ENCODE data around the gene MACROD2. TPM values are rescaled to one million over a fixed set of nuclear protein-coding genes. Genes with fewer than 3 reads are reported as not detected.

Gene MACROD2
- total RNA-seq, 1 experiment from 2014 or later, result 1.4 TPM

- ChIA-PET POLR2A (ENCODE audit: low non-redundant PET) (interaction anchor here (0.6 kb wide), 1 partner anchor 9 kb away, joined by 3 read pairs; no protein-coding TSS in a partner anchor), CTCF (interaction anchor here (0.7 kb wide), 1 partner anchor 58 kb away, joined by 4 read pairs; no protein-coding TSS in a partner anchor)
- TF ChIP-seq EZH2 (IDR thresholded peaks at IDR 0.05; ENCODE audit: borderline replicate concordance, low read depth, low read length, poor library complexity, severe bottlenecking) (no peak), CTCF (conservative IDR thresholded peaks at IDR 0.05; ENCODE audit: low read depth, low read length) (no peak)
- DNase-seq (ENCODE audit: low spot score), result no peak
- intact Hi-C loops (cut with micrococcal nuclease; ENCODE audit: unreplicated experiment), result no loop called here
- Histone ChIP-seq H3K27ac (ENCODE audit: low read depth, low read length, poor library complexity, severe bottlenecking) (no peak overlapping the region), H3K9me3 (ENCODE audit: low read depth, low read length, poor library complexity, severe bottlenecking) (no peaks in the 10 kb centered on the region), H3K27me3 (replicated peaks; ENCODE audit: insufficient read depth, low read depth, low read length, poor library complexity) (no peaks in the 10 kb centered on the region), H3K4me3 (ENCODE audit: low read depth, low read length, poor library complexity, severe bottlenecking) (no peak overlapping the region), H3K4me1 (ENCODE audit: insufficient read depth, low read length, poor library complexity, severe bottlenecking) (no peaks in the 10 kb centered on the region), H3K36me3 (ENCODE audit: insufficient read depth, low read length, poor library complexity, severe bottlenecking) (no peaks in the 10 kb centered on the region)
- BruUV-seq (replicated peaks), result no TSS peak
Observed at GRCh38 chr20:14667226-14667625, 671.9 kb downstream of the MACROD2 start.

- intact Hi-C loops (cut with micrococcal nuclease; ENCODE audit: unreplicated experiment), result no loop called here
- Histone ChIP-seq H3K27ac (ENCODE audit: low read depth, low read length, poor library complexity, severe bottlenecking) (no peak overlapping the region), H3K27me3 (replicated peaks; ENCODE audit: insufficient read depth, low read depth, low read length, poor library complexity) (no peaks in the 10 kb centered on the region), H3K4me3 (ENCODE audit: low read depth, low read length, poor library complexity, severe bottlenecking) (no peak overlapping the region), H3K9me3 (ENCODE audit: low read depth, low read length, poor library complexity, severe bottlenecking) (no peaks in the 10 kb centered on the region), H3K4me1 (ENCODE audit: insufficient read depth, low read length, poor library complexity, severe bottlenecking) (no peaks in the 10 kb centered on the region), H3K36me3 (ENCODE audit: insufficient read depth, low read length, poor library complexity, severe bottlenecking) (no peaks in the 10 kb centered on the region)
- DNase-seq (ENCODE audit: low spot score), result no peak
- no peak for TF ChIP-seq CTCF (conservative IDR thresholded peaks at IDR 0.05; ENCODE audit: low read depth, low read length)
- TF ChIP-seq EZH2 (IDR thresholded peaks at IDR 0.05; ENCODE audit: borderline replicate concordance, low read depth, low read length, poor library complexity, severe bottlenecking), result no peak
- POLR2A ChIA-PET (ENCODE audit: low non-redundant PET), result no interaction called here
- no TSS peak for BruUV-seq (replicated peaks)
- CTCF ChIA-PET, result no interaction called here
Observed at GRCh38 chr20:14672066-14672465, 676.8 kb downstream of the MACROD2 start.

GRCh38 chr20:14673164-14673563 lies 677.8 kb downstream of the MACROD2 start:
- ChIA-PET CTCF (no interaction called here), POLR2A (ENCODE audit: low non-redundant PET) (no interaction called here)
- no peaks in the 10 kb centered on the region for H3K4me1 ChIP-seq (ENCODE audit: insufficient read depth, low read length, poor library complexity, severe bottlenecking)
- H3K9me3 ChIP-seq (ENCODE audit: low read depth, low read length, poor library complexity, severe bottlenecking), result no peaks in the 10 kb centered on the region
- DNase-seq (ENCODE audit: low spot score), result no peak
- H3K4me3 ChIP-seq (ENCODE audit: low read depth, low read length, poor library complexity, severe bottlenecking), result no peak overlapping the region
- no peaks in the 10 kb centered on the region for H3K27me3 ChIP-seq (replicated peaks; ENCODE audit: insufficient read depth, low read depth, low read length, poor library complexity)
- TF ChIP-seq EZH2 (IDR thresholded peaks at IDR 0.05; ENCODE audit: borderline replicate concordance, low read depth, low read length, poor library complexity, severe bottlenecking) (no peak), CTCF (conservative IDR thresholded peaks at IDR 0.05; ENCODE audit: low read depth, low read length) (no peak)
- intact Hi-C loops (cut with micrococcal nuclease; ENCODE audit: unreplicated experiment), result no loop called here
- BruUV-seq (replicated peaks), result no TSS peak
- H3K27ac ChIP-seq (ENCODE audit: low read depth, low read length, poor library complexity, severe bottlenecking), result no peak overlapping the region
- H3K36me3 ChIP-seq (ENCODE audit: insufficient read depth, low read length, poor library complexity, severe bottlenecking), result no peaks in the 10 kb centered on the region
